ENCODE results near the gene BRWD1. TPM values are rescaled to one million over a fixed set of nuclear protein-coding genes. Genes with fewer than 3 reads are reported as not detected.

Gene BRWD1
- total RNA-seq, 1 donor from 2014 or later = 30.7 TPM

- intact Hi-C loops (cut with micrococcal nuclease) = no loop called here
Observed at GRCh38 chr21:39204134-39204533, 109.3 kb downstream of the BRWD1 start.

GRCh38 chr21:39198800-39199199 is 114.6 kb downstream of the BRWD1 start:
- intact Hi-C loops (cut with micrococcal nuclease) = no loop called here

GRCh38 chr21:39197448-39198233 is 115.8 kb downstream of the BRWD1 start:
- intact Hi-C loops (cut with micrococcal nuclease) = no loop called here

- intact Hi-C loops (cut with micrococcal nuclease) = no loop called here
Observed at GRCh38 chr21:39196838-39197237, 116.6 kb downstream of the BRWD1 start.

- intact Hi-C loops (cut with micrococcal nuclease) = no loop called here
Observed at GRCh38 chr21:39196310-39196709, 117.1 kb downstream of the BRWD1 start.

GRCh38 chr21:39193380-39193779 is 120.1 kb downstream of the BRWD1 start:
- intact Hi-C loops (cut with micrococcal nuclease) = no loop called here

- intact Hi-C loops (cut with micrococcal nuclease) = no loop called here
Observed at GRCh38 chr21:39189857-39190604, 123.4 kb downstream of the BRWD1 start.

GRCh38 chr21:39188521-39189139 is 124.8 kb downstream of the BRWD1 start:
- intact Hi-C loops (cut with micrococcal nuclease) = no loop called here

- intact Hi-C loops (cut with micrococcal nuclease) = no loop called here
Observed at GRCh38 chr21:39187141-39187540, 126.3 kb downstream of the BRWD1 start.

- intact Hi-C loops (cut with micrococcal nuclease) = no loop called here
Observed at GRCh38 chr21:39186676-39187075, 126.8 kb downstream of the BRWD1 start.

GRCh38 chr21:39185157-39185556 is 128.3 kb downstream of the BRWD1 start:
- intact Hi-C loops (cut with micrococcal nuclease) = no loop called here

- intact Hi-C loops (cut with micrococcal nuclease) = loop anchor here (5.0 kb wide), 2 partner anchors 452 to 1817 kb away; partner anchors contain the start of gene DYRK1A
Observed at GRCh38 chr21:39184050-39184980, 129.1 kb downstream of the BRWD1 start.

GRCh38 chr21:39183272-39184049 is 130.0 kb downstream of the BRWD1 start, which contains the start of gene PSMG1:
Gene PSMG1 (minus strand): TSS chr21:39183451. CDS start chr21:39183385, 66 bp downstream.
- intact Hi-C loops (cut with micrococcal nuclease) = loop anchor here (1.0 to 5.0 kb wide), 9 partner anchors 129 to 1816 kb away; partner anchors contain the start of genes DYRK1A, ETS2, HMGN1 and LCA5L

GRCh38 chr21:39182484-39183271 is 130.8 kb downstream of the BRWD1 start:
- intact Hi-C loops (cut with micrococcal nuclease) = loop anchor here (1.0 to 5.0 kb wide), 9 partner anchors 130 to 1815 kb away; partner anchors contain the start of genes DYRK1A, ETS2, HMGN1 and LCA5L

GRCh38 chr21:39182016-39182415 is 131.4 kb downstream of the BRWD1 start:
- intact Hi-C loops (cut with micrococcal nuclease) = loop anchor here (2.0 to 5.0 kb wide), 5 partner anchors 199 to 1815 kb away; partner anchors contain the start of genes DYRK1A and ETS2

GRCh38 chr21:39181205-39181818 is 132.1 kb downstream of the BRWD1 start:
- intact Hi-C loops (cut with micrococcal nuclease) = loop anchor here (5.0 kb wide), 2 partner anchors 449 to 1814 kb away; partner anchors contain the start of gene DYRK1A

GRCh38 chr21:39180429-39181019 is 132.9 kb downstream of the BRWD1 start:
- intact Hi-C loops (cut with micrococcal nuclease) = loop anchor here (5.0 kb wide), 2 partner anchors 448 to 1813 kb away; partner anchors contain the start of gene DYRK1A

GRCh38 chr21:39178421-39178820 is 135.0 kb downstream of the BRWD1 start:
- intact Hi-C loops (cut with micrococcal nuclease) = no loop called here

Data from T-helper 2 cell treated with Interferon-gamma antibody and Interleukin-4, amounts not matched to agents 100 ng/mL and 5 ng/mL, for 36 hours (primary cell).